Measurements from ENCODE around the gene SDC4. TPM values are rescaled to one million over a fixed set of nuclear protein-coding genes. Genes with fewer than 3 reads are reported as not detected.

SDC4 gene
- total RNA-seq, 2 experiments from 2014 or later: 28.1 to 28.3 TPM

- POLR2A ChIA-PET: no interaction called here
- Mint-ChIP-seq H3K27ac (no peak overlapping the region), H3K4me3 (no peak overlapping the region), H3K4me1 (peaks cover 33% of the 10 kb centered on the region), H3K27me3 (peaks cover 15% of the 10 kb centered on the region), H3K36me3 (ENCODE audit: low read depth) (peaks cover 2% of the 10 kb centered on the region), H3K9me3 (no peaks in the 10 kb centered on the region)
- CTCF ChIA-PET: interaction anchor here (1.0 to 1.6 kb wide), 3 partner anchors 14 to 138 kb away, joined by 3 to 5 read pairs (median 4); no protein-coding TSS in a partner anchor
- DNase-seq: no peak
Observed at GRCh38 chr20:45297786-45298497, 50.3 kb downstream of the SDC4 start.

- Mint-ChIP-seq H3K27me3 (peaks cover 32% of the 10 kb centered on the region), H3K27ac (no peak overlapping the region), H3K9me3 (no peaks in the 10 kb centered on the region), H3K4me1 (peaks cover 12% of the 10 kb centered on the region), H3K36me3 (ENCODE audit: low read depth) (peaks cover 2% of the 10 kb centered on the region), H3K4me3 (no peak overlapping the region)
- DNase-seq: no peak
- CTCF ChIA-PET: interaction anchor here (0.5 to 6.1 kb wide), 44 partner anchors 8 to 615 kb away, joined by 3 to 95 read pairs (median 5); partner anchors contain the start of genes MATN4, RBPJL, SLPI and SYS1
- POLR2A ChIA-PET: interaction anchor here (0.5 to 2.3 kb wide), 4 partner anchors 8 to 450 kb away, joined by 3 to 15 read pairs (median 5); partner anchors contain the start of gene SYS1
Observed at GRCh38 chr20:45294659-45295058, 53.6 kb downstream of the SDC4 start.

GRCh38 chr20:45294003-45294368, 54.2 kb downstream of the SDC4 start:
- H3K4me3 Mint-ChIP-seq: peak overlapping the region; percentile 64
- H3K36me3 Mint-ChIP-seq (ENCODE audit: low read depth): peaks cover 2% of the 10 kb centered on the region
- ChIA-PET CTCF (interaction anchor here (0.7 to 6.1 kb wide), 64 partner anchors 9 to 615 kb away, joined by 3 to 95 read pairs (median 4); partner anchors contain the start of genes MATN4, RBPJL, SLPI and SYS1), POLR2A (interaction anchor here (0.8 to 2.3 kb wide), 7 partner anchors 9 to 640 kb away, joined by 3 to 15 read pairs (median 3); partner anchors contain the start of genes PCIF1 and SYS1)
- H3K4me1 Mint-ChIP-seq: peaks cover 10% of the 10 kb centered on the region
- DNase-seq: no peak
- no peaks in the 10 kb centered on the region for H3K9me3 Mint-ChIP-seq
- H3K27ac Mint-ChIP-seq: no peak overlapping the region
- H3K27me3 Mint-ChIP-seq: peaks cover 34% of the 10 kb centered on the region

GRCh38 chr20:45293041-45294002, 54.9 kb downstream of the SDC4 start:
- peaks cover 2% of the 10 kb centered on the region for H3K36me3 Mint-ChIP-seq (ENCODE audit: low read depth)
- H3K4me3 Mint-ChIP-seq: peak overlapping the region; percentile 64
- POLR2A ChIA-PET: interaction anchor here (0.8 to 2.3 kb wide), 7 partner anchors 9 to 641 kb away, joined by 3 to 15 read pairs (median 3); partner anchors contain the start of genes PCIF1 and SYS1
- H3K4me1 Mint-ChIP-seq: peaks cover 10% of the 10 kb centered on the region
- peak; percentile 84 for DNase-seq
- H3K27me3 Mint-ChIP-seq: peaks cover 39% of the 10 kb centered on the region
- no peaks in the 10 kb centered on the region for H3K9me3 Mint-ChIP-seq
- no peak overlapping the region for H3K27ac Mint-ChIP-seq
- CTCF ChIA-PET: interaction anchor here (0.7 to 6.1 kb wide), 70 partner anchors 9 to 818 kb away, joined by 3 to 95 read pairs (median 4); partner anchors contain the start of genes MATN4, RBPJL, SLPI and SYS1

GRCh38 chr20:45292343-45292742, 55.9 kb downstream of the SDC4 start:
- POLR2A ChIA-PET: interaction anchor here (1.0 to 2.3 kb wide), 3 partner anchors 8 to 55 kb away, joined by 3 to 15 read pairs (median 3); partner anchors contain the start of gene SDC4
- peak overlapping the region; percentile 64 for H3K4me3 Mint-ChIP-seq

GRCh38 chr20:45291526-45291925, 56.7 kb downstream of the SDC4 start:
- no peak for DNase-seq
- Mint-ChIP-seq H3K4me3 (no peak overlapping the region), H3K36me3 (ENCODE audit: low read depth) (peaks cover 2% of the 10 kb centered on the region), H3K9me3 (no peaks in the 10 kb centered on the region), H3K4me1 (peaks cover 10% of the 10 kb centered on the region), H3K27me3 (peaks cover 50% of the 10 kb centered on the region), H3K27ac (no peak overlapping the region)
- ChIA-PET POLR2A (interaction anchor here (0.9 to 1.1 kb wide), 3 partner anchors 12 to 56 kb away, joined by 3 to 4 read pairs (median 3); partner anchors contain the start of gene SDC4), CTCF (interaction anchor here (1.1 to 6.1 kb wide), 20 partner anchors 9 to 816 kb away, joined by 3 to 95 read pairs (median 6); partner anchors contain the start of gene TTPAL)

More at GRCh38 chr20:45292343-45292742, 55.9 kb downstream of the SDC4 start:
- H3K9me3 Mint-ChIP-seq: no peaks in the 10 kb centered on the region
- no peak for DNase-seq
- H3K27ac Mint-ChIP-seq: no peak overlapping the region
- H3K27me3 Mint-ChIP-seq: peaks cover 45% of the 10 kb centered on the region
- peaks cover 10% of the 10 kb centered on the region for H3K4me1 Mint-ChIP-seq
- H3K36me3 Mint-ChIP-seq (ENCODE audit: low read depth): peaks cover 2% of the 10 kb centered on the region
- CTCF ChIA-PET: interaction anchor here (0.8 to 6.1 kb wide), 19 partner anchors 10 to 817 kb away, joined by 3 to 95 read pairs (median 6); partner anchors contain the start of gene TTPAL

GRCh38 chr20:45290677-45291355, 57.4 kb downstream of the SDC4 start:
- DNase-seq: peak; percentile 72
- peaks cover 2% of the 10 kb centered on the region for H3K36me3 Mint-ChIP-seq (ENCODE audit: low read depth)
- H3K27me3 Mint-ChIP-seq: peaks cover 53% of the 10 kb centered on the region

GRCh38 chr20:45289942-45290676, 58.1 kb downstream of the SDC4 start:
- POLR2A ChIA-PET: interaction anchor here (1.1 to 1.2 kb wide), 2 partner anchors 57 to 194 kb away, joined by 4 read pairs; no protein-coding TSS in a partner anchor
- peaks cover 1% of the 10 kb centered on the region for H3K36me3 Mint-ChIP-seq (ENCODE audit: low read depth)
- no peak overlapping the region for H3K27ac Mint-ChIP-seq
- no peaks in the 10 kb centered on the region for H3K9me3 Mint-ChIP-seq
- H3K4me3 Mint-ChIP-seq: no peak overlapping the region
- CTCF ChIA-PET: interaction anchor here (0.9 to 6.1 kb wide), 18 partner anchors 13 to 481 kb away, joined by 3 to 95 read pairs (median 6); no protein-coding TSS in a partner anchor
- peaks cover 56% of the 10 kb centered on the region for H3K27me3 Mint-ChIP-seq
- no peak for DNase-seq
- H3K4me1 Mint-ChIP-seq: peaks cover 10% of the 10 kb centered on the region

More at GRCh38 chr20:45290677-45291355, 57.4 kb downstream of the SDC4 start:
- ChIA-PET CTCF (interaction anchor here (0.9 to 6.1 kb wide), 20 partner anchors 12 to 480 kb away, joined by 3 to 95 read pairs (median 6); no protein-coding TSS in a partner anchor), POLR2A (interaction anchor here (0.9 to 1.2 kb wide), 3 partner anchors 13 to 195 kb away, joined by 3 to 4 read pairs (median 4); no protein-coding TSS in a partner anchor)
- Mint-ChIP-seq H3K4me3 (no peak overlapping the region), H3K27ac (no peak overlapping the region), H3K4me1 (peaks cover 10% of the 10 kb centered on the region), H3K9me3 (no peaks in the 10 kb centered on the region)

- peaks cover 8% of the 10 kb centered on the region for H3K4me1 Mint-ChIP-seq
- CTCF ChIA-PET: interaction anchor here (0.6 to 1.5 kb wide), 4 partner anchors 12 to 744 kb away, joined by 3 to 5 read pairs (median 4); no protein-coding TSS in a partner anchor
- peaks cover 50% of the 10 kb centered on the region for H3K27me3 Mint-ChIP-seq
- H3K4me3 Mint-ChIP-seq: no peak overlapping the region
- H3K9me3 Mint-ChIP-seq: no peaks in the 10 kb centered on the region
- no peak for DNase-seq
- H3K36me3 Mint-ChIP-seq (ENCODE audit: low read depth): no peaks in the 10 kb centered on the region
- POLR2A ChIA-PET: no interaction called here
- H3K27ac Mint-ChIP-seq: no peak overlapping the region
Observed at GRCh38 chr20:45288860-45289259, 59.4 kb downstream of the SDC4 start.

- Mint-ChIP-seq H3K9me3 (no peaks in the 10 kb centered on the region), H3K27me3 (peaks cover 50% of the 10 kb centered on the region), H3K27ac (no peak overlapping the region), H3K4me1 (peaks cover 6% of the 10 kb centered on the region), H3K36me3 (ENCODE audit: low read depth) (no peaks in the 10 kb centered on the region), H3K4me3 (no peak overlapping the region)
- no peak for DNase-seq
- ChIA-PET POLR2A (no interaction called here), CTCF (interaction anchor here (0.6 to 1.5 kb wide), 4 partner anchors 13 to 744 kb away, joined by 3 to 5 read pairs (median 4); no protein-coding TSS in a partner anchor)
Observed at GRCh38 chr20:45288376-45288775, 59.8 kb downstream of the SDC4 start.

GRCh38 chr20:45283551-45284057, 64.6 kb downstream of the SDC4 start:
- ChIA-PET CTCF (interaction anchor here (0.6 to 1.9 kb wide), 2 partner anchors 10 to 735 kb away, joined by 3 to 9 read pairs; no protein-coding TSS in a partner anchor), POLR2A (interaction anchor here (0.6 to 1.1 kb wide), 2 partner anchors 10 to 37 kb away, joined by 3 read pairs; no protein-coding TSS in a partner anchor)
- Mint-ChIP-seq H3K4me1 (peaks cover 4% of the 10 kb centered on the region), H3K9me3 (no peaks in the 10 kb centered on the region), H3K27ac (no peak overlapping the region), H3K4me3 (no peak overlapping the region), H3K36me3 (ENCODE audit: low read depth) (no peaks in the 10 kb centered on the region), H3K27me3 (peaks cover 45% of the 10 kb centered on the region)
- DNase-seq: no peak
